Measurements from ENCODE around the gene ARHGEF11. TPM values are rescaled to one million over a fixed set of nuclear protein-coding genes. Genes with fewer than 3 reads are reported as not detected.

Gene ARHGEF11
- total and polyA plus RNA-seq, 2 donors, result 4.5 to 5.5 TPM

GRCh38 chr1:156904187-156904959 lies 141.2 kb downstream of the ARHGEF11 start:
- Histone ChIP-seq H3K27ac (ENCODE audit: low read depth in 1 of 2, low read length in 1 of 2) (no peak overlapping the region), H3K4me3 (ENCODE audit: low read length in 2 of 2) (no peak overlapping the region), H3K36me3 (ENCODE audit: control insufficient read depth in 2 of 2, insufficient read depth in 2 of 2, low read length in 1 of 2) (no peaks in the 10 kb centered on the region), H3K27me3 (ENCODE audit: control insufficient read depth in 2 of 2, insufficient read depth in 1 of 2, low read length in 1 of 2) (peaks cover 0 to 20% of the 10 kb centered on the region in 2 donors), H3K4me1 (ENCODE audit: control insufficient read depth in 2 of 2, insufficient read depth in 2 of 2, low read length in 2 of 2) (peaks cover 0 to 2% of the 10 kb centered on the region in 2 donors), H3K9me3 (ENCODE audit: control insufficient read depth in 2 of 2, insufficient read depth in 1 of 2, low read length in 1 of 2) (peaks cover 0 to 5% of the 10 kb centered on the region in 2 donors)
- DNase-seq (ENCODE audit: low read depth in 6 of 9, low spot score in 9 of 9), result no peak
- WGBS, result 95% methylated on average over 19 of the region's 19 CpGs

- Histone ChIP-seq H3K4me3 (ENCODE audit: low read length in 2 of 2) (no peak overlapping the region), H3K36me3 (ENCODE audit: control insufficient read depth in 2 of 2, insufficient read depth in 2 of 2, low read length in 1 of 2) (no peaks in the 10 kb centered on the region), H3K27ac (ENCODE audit: low read depth in 1 of 2, low read length in 1 of 2) (no peak overlapping the region), H3K4me1 (ENCODE audit: control insufficient read depth in 2 of 2, insufficient read depth in 2 of 2, low read length in 2 of 2) (peaks cover 0 to 7% of the 10 kb centered on the region in 2 donors), H3K9me3 (ENCODE audit: control insufficient read depth in 2 of 2, insufficient read depth in 1 of 2, low read length in 1 of 2) (peaks cover 0 to 5% of the 10 kb centered on the region in 2 donors), H3K27me3 (ENCODE audit: control insufficient read depth in 2 of 2, insufficient read depth in 1 of 2, low read length in 1 of 2) (peaks cover 0 to 28% of the 10 kb centered on the region in 2 donors)
- DNase-seq (ENCODE audit: low read depth in 6 of 9, low spot score in 9 of 9), result no peak
- 93% methylated on average over 15 of the region's 15 CpGs for WGBS
Observed at GRCh38 chr1:156903328-156904091, 142.0 kb downstream of the ARHGEF11 start.

GRCh38 chr1:156901966-156902915 lies 143.3 kb downstream of the ARHGEF11 start:
- WGBS, result 90% methylated on average over 23 of the region's 23 CpGs
- Histone ChIP-seq H3K36me3 (ENCODE audit: control insufficient read depth in 2 of 2, insufficient read depth in 2 of 2, low read length in 1 of 2) (no peaks in the 10 kb centered on the region), H3K27ac (ENCODE audit: low read depth in 1 of 2, low read length in 1 of 2) (no peak overlapping the region), H3K27me3 (ENCODE audit: control insufficient read depth in 2 of 2, insufficient read depth in 1 of 2, low read length in 1 of 2) (peaks cover 3 to 41% of the 10 kb centered on the region in 2 donors), H3K9me3 (ENCODE audit: control insufficient read depth in 2 of 2, insufficient read depth in 1 of 2, low read length in 1 of 2) (peaks cover 0 to 5% of the 10 kb centered on the region in 2 donors), H3K4me1 (ENCODE audit: control insufficient read depth in 2 of 2, insufficient read depth in 2 of 2, low read length in 2 of 2) (peaks cover 0 to 7% of the 10 kb centered on the region in 2 donors), H3K4me3 (ENCODE audit: low read length in 2 of 2) (no peak overlapping the region)
- DNase-seq (ENCODE audit: low read depth in 6 of 9, low spot score in 9 of 9), result no peak

DNA sequence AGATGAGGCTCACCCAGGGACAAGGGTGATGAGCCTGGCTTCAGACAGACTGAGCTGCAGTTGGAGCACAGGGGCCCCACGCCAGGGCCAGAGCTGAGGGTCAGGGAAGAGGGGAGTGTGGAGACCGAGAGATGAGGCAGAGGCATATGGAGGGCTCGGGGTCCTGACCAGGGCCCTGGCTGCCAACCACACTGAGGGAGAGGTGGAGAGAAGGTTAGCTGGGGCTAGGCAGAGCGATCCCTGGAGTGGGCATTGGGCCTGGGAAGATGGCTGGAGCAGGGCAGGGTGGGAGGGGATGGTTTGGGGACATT lies 144.0 kb downstream of the ARHGEF11 start:
- H3K4me3 ChIP-seq (ENCODE audit: low read length in 2 of 2), result no peak overlapping the region
- 93% methylated on average over 4 of the region's 4 CpGs for WGBS
- H3K27ac ChIP-seq (ENCODE audit: low read depth in 1 of 2, low read length in 1 of 2), result no peak overlapping the region
- H3K27me3 ChIP-seq (ENCODE audit: control insufficient read depth in 2 of 2, insufficient read depth in 1 of 2, low read length in 1 of 2), result peaks cover 3 to 46% of the 10 kb centered on the region in 2 donors
- no peaks in the 10 kb centered on the region for H3K36me3 ChIP-seq (ENCODE audit: control insufficient read depth in 2 of 2, insufficient read depth in 2 of 2, low read length in 1 of 2)
- peaks cover 0 to 7% of the 10 kb centered on the region in 2 donors for H3K4me1 ChIP-seq (ENCODE audit: control insufficient read depth in 2 of 2, insufficient read depth in 2 of 2, low read length in 2 of 2)
- peaks cover 0 to 5% of the 10 kb centered on the region in 2 donors for H3K9me3 ChIP-seq (ENCODE audit: control insufficient read depth in 2 of 2, insufficient read depth in 1 of 2, low read length in 1 of 2)
- no peak for DNase-seq (ENCODE audit: low read depth in 6 of 9, low spot score in 9 of 9)

DNA sequence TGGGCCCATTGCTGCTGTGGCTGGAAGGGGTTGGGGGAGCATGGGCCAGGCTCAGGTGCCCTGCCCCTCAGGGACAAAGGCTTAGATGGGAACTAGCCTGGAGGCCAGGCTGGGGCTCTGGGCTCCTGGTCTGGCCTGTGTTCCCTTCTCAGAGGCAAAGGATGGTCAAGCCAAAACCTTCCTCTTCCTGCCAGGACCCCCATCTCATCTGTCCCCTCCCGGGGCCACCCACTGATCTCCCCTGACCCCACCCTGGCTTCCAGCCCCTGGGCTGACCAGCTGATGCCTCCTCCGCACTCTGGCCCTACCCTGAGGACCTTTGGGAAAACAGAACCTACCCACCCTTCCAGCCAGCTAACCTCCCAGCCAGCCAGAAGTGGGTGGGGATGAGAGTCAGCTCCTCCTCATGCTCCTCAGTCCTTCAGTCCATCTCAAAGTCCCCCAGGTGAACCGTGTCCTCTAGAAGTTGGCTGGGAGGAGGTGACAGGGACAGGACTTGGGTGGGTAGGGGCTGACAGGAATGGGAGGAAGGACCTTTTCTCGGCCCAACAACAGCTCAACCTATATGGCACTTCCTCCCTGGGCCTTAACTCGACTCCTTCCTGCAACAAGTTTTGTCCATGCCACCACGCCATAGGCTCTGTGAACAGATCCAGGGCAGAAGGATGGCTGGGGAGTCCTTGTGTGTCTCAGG lies 144.5 kb downstream of the ARHGEF11 start:
- H3K27ac ChIP-seq (ENCODE audit: low read depth in 1 of 2, low read length in 1 of 2), result no peak overlapping the region
- 80% methylated on average over 6 of the region's 6 CpGs for WGBS
- no peaks in the 10 kb centered on the region for H3K36me3 ChIP-seq (ENCODE audit: control insufficient read depth in 2 of 2, insufficient read depth in 2 of 2, low read length in 1 of 2)
- peaks cover 0 to 2% of the 10 kb centered on the region in 2 donors for H3K9me3 ChIP-seq (ENCODE audit: control insufficient read depth in 2 of 2, insufficient read depth in 1 of 2, low read length in 1 of 2)
- no peak overlapping the region for H3K4me3 ChIP-seq (ENCODE audit: low read length in 2 of 2)
- peaks cover 3 to 50% of the 10 kb centered on the region in 2 donors for H3K27me3 ChIP-seq (ENCODE audit: control insufficient read depth in 2 of 2, insufficient read depth in 1 of 2, low read length in 1 of 2)
- H3K4me1 ChIP-seq (ENCODE audit: control insufficient read depth in 2 of 2, insufficient read depth in 2 of 2, low read length in 2 of 2), result peaks cover 0 to 7% of the 10 kb centered on the region in 2 donors
- DNase-seq (ENCODE audit: low read depth in 6 of 9, low spot score in 9 of 9), result no peak

DNA sequence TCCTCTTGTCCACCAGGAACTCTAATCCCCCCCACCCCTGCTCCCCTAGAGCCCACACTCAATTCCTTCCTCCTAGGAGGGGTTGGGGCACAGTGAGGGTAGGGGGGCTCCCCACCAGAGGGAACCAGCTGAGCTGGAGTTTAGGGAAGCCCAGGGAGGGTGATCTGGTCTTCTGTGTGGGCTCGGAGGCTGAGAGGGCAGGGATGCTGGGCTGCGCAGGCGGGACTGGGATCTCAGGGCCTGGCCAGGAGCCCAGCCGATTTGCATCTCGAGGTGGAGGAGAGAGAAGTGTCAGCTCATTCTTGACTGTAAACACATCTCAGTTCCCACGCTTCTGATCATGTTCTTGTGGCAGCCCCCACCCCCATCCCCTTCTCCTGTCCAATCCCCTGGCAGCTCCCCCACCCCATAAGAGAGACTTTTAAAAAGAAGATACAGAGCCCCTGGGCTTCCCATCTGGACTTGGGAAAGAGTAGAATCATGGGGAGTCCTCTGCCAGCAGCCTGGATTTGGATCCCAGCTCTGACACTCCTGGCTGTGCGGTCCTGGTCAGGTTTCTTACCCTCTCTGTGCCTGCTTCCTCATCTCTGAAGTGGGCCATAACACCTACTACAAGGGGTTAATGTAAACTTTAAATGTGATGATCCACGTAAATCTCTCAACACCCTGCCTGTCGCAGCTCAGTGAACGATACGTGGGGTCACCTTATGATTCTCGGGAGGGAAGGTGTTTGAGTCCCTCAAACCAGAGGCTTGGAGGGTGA lies 145.4 kb downstream of the ARHGEF11 start:
- Histone ChIP-seq H3K4me3 (ENCODE audit: low read length in 2 of 2) (no peak overlapping the region), H3K36me3 (ENCODE audit: control insufficient read depth in 2 of 2, insufficient read depth in 2 of 2, low read length in 1 of 2) (no peaks in the 10 kb centered on the region), H3K27ac (ENCODE audit: low read depth in 1 of 2, low read length in 1 of 2) (no peak overlapping the region), H3K4me1 (ENCODE audit: control insufficient read depth in 2 of 2, insufficient read depth in 2 of 2, low read length in 2 of 2) (peaks cover 0 to 7% of the 10 kb centered on the region in 2 donors), H3K9me3 (ENCODE audit: control insufficient read depth in 2 of 2, insufficient read depth in 1 of 2, low read length in 1 of 2) (no peaks in the 10 kb centered on the region), H3K27me3 (ENCODE audit: control insufficient read depth in 2 of 2, insufficient read depth in 1 of 2, low read length in 1 of 2) (peaks cover 3 to 57% of the 10 kb centered on the region in 2 donors)
- DNase-seq (ENCODE audit: low read depth in 6 of 9, low spot score in 9 of 9), result no peak
- WGBS, result 91% methylated on average over 12 of the region's 12 CpGs

- WGBS, result 83% methylated on average over 12 of the region's 12 CpGs
- no peak overlapping the region for H3K27ac ChIP-seq (ENCODE audit: low read depth in 1 of 2, low read length in 1 of 2)
- H3K36me3 ChIP-seq (ENCODE audit: control insufficient read depth in 2 of 2, insufficient read depth in 2 of 2, low read length in 1 of 2), result no peaks in the 10 kb centered on the region
- H3K9me3 ChIP-seq (ENCODE audit: control insufficient read depth in 2 of 2, insufficient read depth in 1 of 2, low read length in 1 of 2), result no peaks in the 10 kb centered on the region
- H3K4me1 ChIP-seq (ENCODE audit: control insufficient read depth in 2 of 2, insufficient read depth in 2 of 2, low read length in 2 of 2), result peaks cover 0 to 8% of the 10 kb centered on the region in 2 donors
- DNase-seq (ENCODE audit: low read depth in 6 of 9, low spot score in 9 of 9), result no peak
- peaks cover 8 to 64% of the 10 kb centered on the region in 2 donors for H3K27me3 ChIP-seq (ENCODE audit: control insufficient read depth in 2 of 2, insufficient read depth in 1 of 2, low read length in 1 of 2)
- no peak overlapping the region for H3K4me3 ChIP-seq (ENCODE audit: low read length in 2 of 2)
Observed at GRCh38 chr1:156898971-156899664, 146.4 kb downstream of the ARHGEF11 start.
